CD14-positive monocyte (primary cell): ENCODE results near the gene PPFIBP1. TPM values are rescaled to one million over a fixed set of nuclear protein-coding genes. Genes with fewer than 3 reads are reported as not detected.

Experiments used
- DNase-seq, 3 donors: peaks; one replicate each; pipeline ENCODE4 v3.0.0-alpha.2; 2011 to 2022
- H2AFZ ChIP-seq: 2 replicates; pipeline ENCODE4 v1.6.0; 2012; ENCODE audit warnings: mild to moderate bottlenecking, low read depth, low read length, inconsistent platforms; ENCODE audit not compliant: insufficient read depth, poor library complexity, severe bottlenecking
- H3K27ac ChIP-seq, 2 donors: 1 replicate in 1 of 2; 2 replicates in 1 of 2; pipeline ENCODE4 v1.5.1; 2012 to 2013; ENCODE audit warnings: low read length in 2 of 2, control low read depth in 1 of 2, inconsistent platforms in 1 of 2, low read depth in 1 of 2, mild to moderate bottlenecking in 1 of 2
- H3K27me3 ChIP-seq, 2 donors: one replicate each; pipeline versions ENCODE4 v1.6.0 to v1.6.1; 2011 to 2013; ENCODE audit warnings: low read length in 2 of 2; ENCODE audit not compliant: control insufficient read depth in 2 of 2, insufficient read depth in 2 of 2
- H3K36me3 ChIP-seq, 2 donors: replicated peaks in 1 of 2; 1 replicate in 1 of 2; 2 replicates in 1 of 2; pipeline versions ENCODE4 v1.5.1 to v1.6.1; 2012 to 2013; ENCODE audit warnings: low read length in 2 of 2, control low read depth in 1 of 2, inconsistent platforms in 1 of 2, mild to moderate bottlenecking in 1 of 2; ENCODE audit not compliant: insufficient read depth in 2 of 2, control insufficient read depth in 1 of 2
- H3K4me1 ChIP-seq, 2 donors: 1 replicate in 1 of 2; 2 replicates in 1 of 2; pipeline versions ENCODE4 v1.5.1 to v1.6.1; 2012 to 2013; ENCODE audit warnings: low read length in 2 of 2, control low read depth in 1 of 2, inconsistent platforms in 1 of 2, mild to moderate bottlenecking in 1 of 2, moderate library complexity in 1 of 2; ENCODE audit not compliant: insufficient read depth in 2 of 2, control insufficient read depth in 1 of 2
- H3K4me2 ChIP-seq: replicated peaks from 2 replicates; pipeline ENCODE3; 2012; ENCODE audit warnings: low read length, moderate library complexity, mild to moderate bottlenecking; ENCODE audit not compliant: poor library complexity, severe bottlenecking; ENCODE audit errors: extremely low read depth
- H3K4me3 ChIP-seq, 3 experiments: fragments of 200-600 bp in 1 of 3; sonication (generic) in 1 of 3; replicated peaks in 1 of 3; 1 replicate in 2 of 3; 2 replicates in 1 of 3; pipeline ENCODE4 v1.5.1; 2011 to 2013; ENCODE audit warnings: low read length in 3 of 3, mild to moderate bottlenecking in 3 of 3, control low read depth in 2 of 3, low read depth in 2 of 3, inconsistent platforms in 1 of 3, moderate library complexity in 1 of 3
- H3K79me2 ChIP-seq: 2 replicates; pipeline ENCODE4 v1.6.0; 2012; ENCODE audit warnings: mild to moderate bottlenecking, control low read depth, inconsistent platforms, low read length, moderate library complexity; ENCODE audit not compliant: insufficient read depth
- H3K9ac ChIP-seq: 2 replicates; pipeline ENCODE4 v1.6.0; 2017; ENCODE audit warnings: low read length, mild to moderate bottlenecking; ENCODE audit not compliant: insufficient read depth, poor library complexity, severe bottlenecking
- H3K9me3 ChIP-seq, 2 donors: replicated peaks in 1 of 2; 1 replicate in 1 of 2; 2 replicates in 1 of 2; pipeline versions ENCODE4 v1.5.1 to v1.6.1; 2012 to 2013; ENCODE audit warnings: low read length in 2 of 2, control low read depth in 1 of 2; ENCODE audit not compliant: control insufficient read depth in 1 of 2, insufficient read depth in 1 of 2
- H4K20me1 ChIP-seq: 2 replicates; pipeline ENCODE4 v1.6.0; 2012; ENCODE audit warnings: mild to moderate bottlenecking, low read length, control low read depth, moderate library complexity; ENCODE audit not compliant: insufficient read depth
- H3K27ac Mint-ChIP-seq, 7 donors: one replicate each; pipeline ENCODE4 v1.8.0; 2020; ENCODE audit warnings: mild to moderate bottlenecking in 7 of 7, mixed read lengths in 7 of 7, moderate library complexity in 6 of 7, inconsistent platforms in 2 of 7
- H3K27me3 Mint-ChIP-seq, 3 donors: one replicate each; pipeline ENCODE4 v1.8.0; 2021 to 2022; ENCODE audit warnings: low read depth in 3 of 3, mild to moderate bottlenecking in 3 of 3, mixed read lengths in 3 of 3, moderate library complexity in 3 of 3, inconsistent platforms in 1 of 3
- H3K36me3 Mint-ChIP-seq, 2 donors: one replicate each; pipeline ENCODE4 v1.8.0; 2020; ENCODE audit warnings: mixed read lengths in 2 of 2, inconsistent platforms in 1 of 2, mild to moderate bottlenecking in 1 of 2
- H3K4me1 Mint-ChIP-seq: one replicate; pipeline ENCODE4 v1.8.0; 2020; ENCODE audit warnings: mild to moderate bottlenecking, mixed read lengths
- H3K4me3 Mint-ChIP-seq, 2 donors: one replicate each; pipeline ENCODE4 v1.8.0; 2020; ENCODE audit warnings: mild to moderate bottlenecking in 2 of 2, mixed read lengths in 2 of 2, moderate library complexity in 1 of 2
- H3K9me3 Mint-ChIP-seq, 7 donors: one replicate each; pipeline ENCODE4 v1.8.0; 2020 to 2022; ENCODE audit warnings: mixed read lengths in 7 of 7, mild to moderate bottlenecking in 6 of 7, moderate library complexity in 6 of 7, inconsistent platforms in 2 of 7
- WGBS: methylation state at CpG from one replicate; pipeline ENCODE4 v1.1.5; 2013; ENCODE audit warnings: missing lambda C conversion rate; ENCODE audit not compliant: insufficient coverage; 5-methylcytosine and 5-hydroxymethylcytosine counted together
- intact Hi-C, 2 donors: fragments of 100-400 bp; cut with micrococcal nuclease; formaldehyde crosslinking; loops; one replicate each; pipeline versions ENCODE4 v1.15.0 to v1.15.1; 2023
- polyA plus RNA-seq, 3 donors: library from polyadenylated mRNA; depleted of rRNA in 1 of 3; unstranded in 2 of 3; stranded (reverse) in 1 of 3; fragments of 300-500 nt in 2 of 3; fragments of >200 nt in 1 of 3; fragmentation: Illumina TruSeq in 2 of 3; gene quantifications; 1 replicate in 2 of 3; 2 replicates in 1 of 3; pipeline ENCODE4 v1.2.3, GENCODE V29; 2012 to 2021
- TF ChIP-seq, protein P1 (sequence below): fragments of 200-600 bp; IDR thresholded peaks from one replicate; pipeline ENCODE4 v1.8.0; 2022; ENCODE audit warnings: antibody characterized with exemption, mild to moderate bottlenecking

PPFIBP1 gene
- polyA plus RNA-seq, 3 donors: 0.25 to 0.79 (median 0.53) TPM

DNA sequence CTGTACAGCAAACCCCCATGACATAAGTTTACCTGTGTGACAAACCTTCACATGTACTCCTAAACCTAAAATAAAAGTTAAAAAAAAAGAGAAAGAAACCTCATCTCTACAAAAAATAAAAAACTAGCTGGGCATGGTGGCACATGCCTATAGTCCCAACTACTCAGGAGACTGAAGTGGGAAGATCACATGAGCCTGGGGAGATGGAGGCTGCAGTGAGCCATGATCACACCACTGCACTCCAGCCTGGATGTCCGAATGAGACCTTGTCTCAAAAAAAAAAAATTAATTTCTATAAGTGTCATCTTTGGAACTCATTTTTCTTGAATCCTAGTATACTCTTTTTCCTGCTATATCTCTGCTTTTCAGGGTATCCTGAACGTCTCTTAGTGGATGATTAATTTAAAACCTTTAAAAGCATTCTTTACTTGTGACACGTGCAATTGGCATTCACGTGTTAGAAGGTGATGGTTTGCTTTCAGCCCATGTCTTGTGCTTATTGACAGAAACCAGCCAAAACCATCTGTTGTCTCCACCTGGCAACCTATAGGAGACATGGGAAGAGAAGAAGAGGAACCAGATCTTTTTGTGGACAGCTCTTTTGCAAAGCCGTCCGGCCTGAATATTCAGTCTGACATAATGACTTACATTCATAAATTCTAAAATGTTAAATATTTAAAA is 30.6 kb upstream of the PPFIBP1 start:
- H3K9ac ChIP-seq: no peak overlapping the region
- no peak for DNase-seq
- H4K20me1 ChIP-seq: no peaks in the 10 kb centered on the region
- no peaks in the 10 kb centered on the region for H3K9me3 ChIP-seq
- H3K27me3 ChIP-seq: no peaks in the 10 kb centered on the region
- intact Hi-C loops: no loop called here
- no peak overlapping the region for H2AFZ ChIP-seq
- H3K4me1 Mint-ChIP-seq: no peaks in the 10 kb centered on the region
- H3K4me1 ChIP-seq: no peaks in the 10 kb centered on the region
- H3K4me3 Mint-ChIP-seq: no peak overlapping the region
- peaks cover 0 to 5% (median 3%) of the 10 kb centered on the region in 7 donors for H3K9me3 Mint-ChIP-seq
- no peak overlapping the region for H3K4me2 ChIP-seq
- no peak overlapping the region for H3K4me3 ChIP-seq
- TF ChIP-seq, protein P1, sequence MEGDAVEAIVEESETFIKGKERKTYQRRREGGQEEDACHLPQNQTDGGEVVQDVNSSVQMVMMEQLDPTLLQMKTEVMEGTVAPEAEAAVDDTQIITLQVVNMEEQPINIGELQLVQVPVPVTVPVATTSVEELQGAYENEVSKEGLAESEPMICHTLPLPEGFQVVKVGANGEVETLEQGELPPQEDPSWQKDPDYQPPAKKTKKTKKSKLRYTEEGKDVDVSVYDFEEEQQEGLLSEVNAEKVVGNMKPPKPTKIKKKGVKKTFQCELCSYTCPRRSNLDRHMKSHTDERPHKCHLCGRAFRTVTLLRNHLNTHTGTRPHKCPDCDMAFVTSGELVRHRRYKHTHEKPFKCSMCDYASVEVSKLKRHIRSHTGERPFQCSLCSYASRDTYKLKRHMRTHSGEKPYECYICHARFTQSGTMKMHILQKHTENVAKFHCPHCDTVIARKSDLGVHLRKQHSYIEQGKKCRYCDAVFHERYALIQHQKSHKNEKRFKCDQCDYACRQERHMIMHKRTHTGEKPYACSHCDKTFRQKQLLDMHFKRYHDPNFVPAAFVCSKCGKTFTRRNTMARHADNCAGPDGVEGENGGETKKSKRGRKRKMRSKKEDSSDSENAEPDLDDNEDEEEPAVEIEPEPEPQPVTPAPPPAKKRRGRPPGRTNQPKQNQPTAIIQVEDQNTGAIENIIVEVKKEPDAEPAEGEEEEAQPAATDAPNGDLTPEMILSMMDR: no peak
- H3K27ac ChIP-seq: no peak overlapping the region
- no peaks in the 10 kb centered on the region for H3K36me3 ChIP-seq
- no peaks in the 10 kb centered on the region for H3K79me2 ChIP-seq
- H3K27ac Mint-ChIP-seq: no peak overlapping the region
- WGBS: no CpG with 5 or more reads among the region's 6 CpGs
- no peaks in the 10 kb centered on the region for H3K36me3 Mint-ChIP-seq
- H3K27me3 Mint-ChIP-seq: peaks cover 0 to 2% (median 0%) of the 10 kb centered on the region in 3 donors

DNA sequence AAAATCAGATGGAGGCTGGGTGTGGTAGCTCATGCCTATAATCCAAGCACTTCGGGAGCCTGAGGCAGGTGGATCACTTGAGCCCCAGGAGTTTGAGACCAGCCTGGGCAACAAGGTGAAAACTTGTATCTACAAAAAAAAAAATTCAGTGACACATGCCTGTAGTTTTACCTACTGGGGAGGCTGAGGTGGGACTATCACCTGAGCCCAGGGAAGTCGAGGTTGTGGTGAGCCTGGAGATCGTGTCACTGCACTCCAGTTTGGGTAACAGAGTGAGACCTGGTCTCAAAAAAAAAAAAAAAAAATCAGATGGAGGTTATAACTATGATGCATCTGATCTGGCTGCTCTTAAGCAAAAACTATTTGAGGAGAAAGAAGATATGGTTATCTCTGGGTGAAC is 26.6 kb upstream of the PPFIBP1 start:
- Histone ChIP-seq H3K9me3 (no peaks in the 10 kb centered on the region), H3K27me3 (no peaks in the 10 kb centered on the region), H3K4me2 (no peak overlapping the region), H3K36me3 (no peaks in the 10 kb centered on the region), H3K79me2 (no peaks in the 10 kb centered on the region), H3K4me3 (no peak overlapping the region), H2AFZ (no peak overlapping the region), H3K4me1 (no peaks in the 10 kb centered on the region), H4K20me1 (no peaks in the 10 kb centered on the region), H3K27ac (no peak overlapping the region), H3K9ac (no peak overlapping the region)
- Mint-ChIP-seq H3K4me3 (no peak overlapping the region), H3K9me3 (peaks cover 0 to 8% (median 3%) of the 10 kb centered on the region in 7 donors), H3K4me1 (no peaks in the 10 kb centered on the region), H3K27me3 (peaks cover 0 to 2% (median 0%) of the 10 kb centered on the region in 3 donors), H3K36me3 (no peaks in the 10 kb centered on the region), H3K27ac (no peak overlapping the region)
- intact Hi-C loops: no loop called here
- TF ChIP-seq, protein P1: no peak
- DNase-seq: no peak
- 100% methylated on average over 2 of the region's 3 CpGs for WGBS
